Stimulated activated naive CD8-positive, alpha-beta T cell treated with anti-CD3 and anti-CD28 coated beads, Interleukin-15, amount 100 ng/mL, for 72 hours (primary cell): ENCODE data around the gene INPP5A.

ENCODE experiments used
- ATAC-seq: fragments of 150-1000 bp; cut with Tn5 transposase; 2 replicates; pipeline ENCODE4 v1.10.0; 2021; ENCODE audit warnings: mild to moderate bottlenecking, moderate library complexity
- DNase-seq, 2 donors: peaks; one replicate each; pipeline ENCODE4 v3.0.0; 2021 to 2022
- H3K27ac Mint-ChIP-seq, 2 donors: one replicate each; pipeline ENCODE4 v1.8.0; 2022; ENCODE audit warnings: mild to moderate bottlenecking in 2 of 2, mixed read lengths in 2 of 2, moderate library complexity in 2 of 2
- H3K27me3 Mint-ChIP-seq: one replicate; pipeline ENCODE4 v1.8.0; 2022; ENCODE audit warnings: mixed read lengths
- H3K4me1 Mint-ChIP-seq: one replicate; pipeline ENCODE4 v1.8.0; 2022; ENCODE audit warnings: mild to moderate bottlenecking, mixed read lengths
- H3K4me3 Mint-ChIP-seq, 2 donors: one replicate each; pipeline ENCODE4 v1.8.0; 2022; ENCODE audit warnings: mild to moderate bottlenecking in 2 of 2, mixed read lengths in 2 of 2, moderate library complexity in 1 of 2
- H3K9me3 Mint-ChIP-seq, 2 donors: one replicate each; pipeline ENCODE4 v1.8.0; 2022; ENCODE audit warnings: mixed read lengths in 2 of 2

INPP5A gene

DNA sequence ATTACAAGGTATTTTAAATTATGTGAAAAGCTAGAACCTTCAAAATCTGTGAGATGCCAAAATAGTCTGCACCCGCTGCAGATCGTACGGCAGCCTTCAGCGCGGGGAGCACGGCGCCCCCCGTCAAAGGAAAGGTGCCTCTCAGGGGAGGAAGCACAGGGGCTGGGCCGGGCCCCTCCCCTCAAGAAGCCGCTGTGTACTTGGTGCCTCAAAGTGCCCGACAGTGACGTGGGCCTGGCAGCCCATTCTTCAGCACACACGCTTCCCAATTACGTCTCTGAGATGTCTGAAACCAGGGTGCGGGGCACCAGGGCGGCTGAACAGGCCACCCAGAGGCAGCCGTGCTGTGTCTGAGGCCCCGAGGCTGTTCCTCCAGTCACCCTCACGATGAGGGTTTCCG lies 116.1 kb downstream of the INPP5A start:
- ATAC-seq, result no peak
- peaks cover 11% of the 10 kb centered on the region for H3K4me1 Mint-ChIP-seq
- no peak for DNase-seq
- H3K4me3 Mint-ChIP-seq, result no peak overlapping the region
- no peaks in the 10 kb centered on the region for H3K9me3 Mint-ChIP-seq
- H3K27ac Mint-ChIP-seq, result no peak overlapping the region
- no peaks in the 10 kb centered on the region for H3K27me3 Mint-ChIP-seq

DNA sequence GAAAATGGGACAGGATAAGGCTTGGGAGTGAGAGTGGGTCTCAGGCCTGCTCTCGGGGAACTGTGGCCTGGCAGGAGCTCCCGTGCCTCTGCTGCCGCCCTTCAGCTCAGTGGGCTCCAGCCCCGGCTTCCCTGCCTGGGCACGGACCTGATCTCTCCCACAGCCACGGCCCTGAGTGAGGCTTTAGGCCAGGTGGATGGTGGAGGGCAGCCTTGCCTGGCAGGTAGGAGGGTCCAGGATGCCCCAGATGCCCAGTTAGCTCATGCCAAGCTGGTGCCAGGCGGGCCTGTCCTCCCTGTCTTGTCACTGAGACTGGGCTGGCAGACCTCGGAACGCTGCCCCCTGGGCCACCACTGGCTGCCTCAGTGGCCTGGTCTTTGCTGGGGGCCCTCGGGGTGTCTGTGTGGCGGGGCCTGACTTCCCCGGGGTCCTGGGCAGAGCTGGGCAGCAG lies 116.6 kb downstream of the INPP5A start:
- H3K9me3 Mint-ChIP-seq, result no peaks in the 10 kb centered on the region
- ATAC-seq, result no peak
- no peak overlapping the region for H3K27ac Mint-ChIP-seq
- no peak overlapping the region for H3K4me3 Mint-ChIP-seq
- no peak for DNase-seq
- H3K4me1 Mint-ChIP-seq, result peaks cover 11% of the 10 kb centered on the region
- H3K27me3 Mint-ChIP-seq, result no peaks in the 10 kb centered on the region

DNA sequence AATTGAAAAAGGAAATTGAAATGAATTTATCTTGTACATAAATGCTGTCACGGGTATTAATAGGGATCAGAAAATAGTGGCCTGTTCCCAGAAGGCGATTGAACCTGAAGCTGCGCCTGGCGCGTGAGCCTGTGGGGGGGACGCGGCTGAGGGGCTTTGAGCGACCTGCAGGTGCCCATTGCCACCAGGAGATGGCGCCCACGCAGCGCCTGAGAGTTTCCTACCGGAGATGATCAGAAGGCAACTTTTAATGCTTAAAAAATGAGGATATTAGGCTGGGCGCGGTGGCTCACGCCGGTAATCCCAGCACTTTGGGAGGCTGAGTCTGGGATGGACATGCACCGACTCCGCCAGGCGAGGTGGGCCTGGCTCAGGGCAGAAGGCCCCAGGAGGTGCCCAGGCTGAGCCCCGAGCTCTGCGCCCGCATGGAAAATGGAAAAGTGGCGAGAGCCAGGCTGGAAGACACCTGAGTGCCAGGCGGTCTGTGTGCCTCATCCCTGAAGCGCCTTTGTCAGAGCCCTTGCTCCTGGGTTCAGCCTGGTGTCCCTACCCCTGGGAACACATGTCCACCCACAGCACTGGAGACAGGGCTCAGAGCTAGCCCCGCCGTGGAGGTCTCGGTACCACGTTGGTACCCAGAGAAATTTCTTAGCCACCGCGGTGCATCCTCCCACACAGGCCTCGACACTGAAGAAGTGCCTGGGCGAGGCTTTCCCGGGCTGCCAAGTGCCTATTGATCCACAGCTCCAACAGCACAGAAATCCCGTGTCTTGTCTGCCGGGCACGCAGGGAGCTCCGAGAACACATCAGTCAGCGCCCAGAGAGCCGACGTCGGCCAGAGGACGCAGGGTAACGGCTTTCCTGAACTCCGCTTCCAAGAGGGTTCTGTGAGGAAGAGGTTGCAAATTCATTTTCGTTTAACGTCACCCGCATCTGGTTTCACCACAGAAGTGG lies 117.4 kb downstream of the INPP5A start:
- DNase-seq (peak; percentile 53 to 58), ATAC-seq (peak; percentile 51)
- Mint-ChIP-seq H3K9me3 (no peaks in the 10 kb centered on the region), H3K27me3 (no peaks in the 10 kb centered on the region), H3K27ac (no peak overlapping the region), H3K4me1 (peaks cover 11% of the 10 kb centered on the region), H3K4me3 (no peak overlapping the region)

DNA sequence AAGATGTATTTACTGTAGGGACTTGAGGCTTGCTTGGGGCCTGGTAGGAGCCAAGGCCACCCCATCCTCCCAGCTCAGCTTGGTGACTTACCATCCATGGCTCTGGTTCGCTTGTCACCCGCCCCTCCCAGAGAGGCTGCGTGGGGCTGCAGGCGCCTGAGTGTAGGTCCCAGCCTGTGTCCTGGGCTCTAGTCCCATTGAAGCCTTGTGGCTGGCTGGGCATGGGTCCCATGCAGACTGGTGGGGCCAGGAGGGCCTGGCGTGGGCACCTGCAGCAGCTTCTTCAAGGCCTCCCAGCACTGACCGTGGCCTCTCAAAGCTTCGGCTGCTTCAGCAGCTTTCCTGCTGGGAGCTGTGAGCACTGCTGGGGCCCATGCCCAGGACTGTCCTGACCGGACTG lies 118.1 kb downstream of the INPP5A start:
- H3K27me3 Mint-ChIP-seq, result no peaks in the 10 kb centered on the region
- no peak for DNase-seq
- H3K4me3 Mint-ChIP-seq, result no peak overlapping the region
- ATAC-seq, result no peak
- no peak overlapping the region for H3K27ac Mint-ChIP-seq
- H3K4me1 Mint-ChIP-seq, result peaks cover 11% of the 10 kb centered on the region
- no peaks in the 10 kb centered on the region for H3K9me3 Mint-ChIP-seq

DNA sequence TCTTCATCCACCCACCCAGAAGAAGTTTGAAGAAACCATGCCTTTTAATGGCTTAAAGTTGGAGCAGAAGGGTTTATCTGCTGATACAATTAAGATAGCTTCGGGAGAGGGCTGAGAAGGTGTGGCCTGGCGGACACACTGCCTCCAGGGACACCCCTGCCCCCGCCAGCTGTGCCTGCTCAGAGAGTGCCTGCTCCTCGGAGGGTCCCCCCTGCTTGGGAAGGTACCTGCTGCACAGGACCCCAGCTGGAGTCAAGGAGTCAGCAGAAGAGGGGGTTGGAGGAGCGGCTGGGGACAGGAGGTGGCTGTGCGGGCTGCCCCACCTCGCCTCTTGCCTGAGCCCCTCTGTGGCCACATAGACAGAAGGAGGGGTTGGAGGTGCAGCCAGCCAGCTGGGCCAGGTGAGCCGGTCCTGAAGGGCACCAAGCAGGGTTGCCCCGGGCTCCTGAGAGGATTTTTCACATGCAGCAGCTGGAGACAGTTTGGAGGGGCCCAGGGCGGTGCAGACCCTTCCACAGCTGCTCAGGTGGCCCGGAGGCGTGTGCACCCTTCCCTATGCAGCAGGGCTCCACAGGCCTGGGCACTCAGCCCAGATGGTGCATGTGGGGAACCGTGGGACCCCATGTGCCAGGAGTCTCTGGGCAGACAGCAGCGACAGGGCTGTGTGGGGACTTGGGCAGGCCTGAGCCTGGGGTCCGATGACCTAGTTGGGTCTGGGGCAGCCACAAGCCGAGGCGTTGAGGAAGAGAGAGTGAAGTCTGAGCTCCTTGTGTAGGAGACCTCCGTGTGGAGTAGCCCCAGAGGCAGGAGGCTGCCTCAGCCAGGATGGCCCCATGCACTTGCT lies 118.9 kb downstream of the INPP5A start:
- H3K9me3 Mint-ChIP-seq, result no peaks in the 10 kb centered on the region
- peaks cover 8% of the 10 kb centered on the region for H3K4me1 Mint-ChIP-seq
- DNase-seq (no peak), ATAC-seq (no peak)
- peak overlapping the region in 1 of 2 donors; percentile 12 for H3K27ac Mint-ChIP-seq
- H3K4me3 Mint-ChIP-seq, result no peak overlapping the region
- no peaks in the 10 kb centered on the region for H3K27me3 Mint-ChIP-seq

DNA sequence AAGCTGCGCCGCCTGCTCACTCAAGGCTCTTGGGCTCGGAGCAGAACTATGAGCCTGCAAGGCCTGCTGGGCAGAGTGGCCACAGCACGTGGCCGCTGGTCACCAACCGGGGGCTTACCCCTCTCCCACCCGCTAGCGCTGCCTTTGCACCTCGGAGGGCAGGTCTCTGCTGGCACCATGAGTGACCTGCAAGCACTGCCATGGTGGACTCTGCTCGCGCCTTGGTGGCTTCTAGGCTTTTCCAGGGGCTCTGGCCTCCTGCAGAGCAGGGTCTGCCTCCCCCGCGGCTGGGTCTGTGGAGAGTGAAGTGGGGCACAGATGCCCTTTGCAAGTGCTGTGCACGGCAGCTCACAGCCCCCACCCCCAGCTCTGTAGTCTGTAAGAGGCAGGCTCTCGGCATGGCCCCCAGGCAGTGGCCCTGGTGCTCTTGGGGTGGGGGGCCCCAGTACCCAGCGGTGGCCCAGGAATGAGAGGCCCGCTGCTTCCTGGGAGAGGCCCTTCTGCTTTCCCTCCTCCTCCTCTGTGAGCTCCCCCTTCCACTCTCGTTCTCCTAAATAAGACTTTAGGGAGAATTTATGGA lies 119.6 kb downstream of the INPP5A start:
- DNase-seq (no peak), ATAC-seq (no peak)
- Mint-ChIP-seq H3K4me3 (no peak overlapping the region), H3K4me1 (peaks cover 6% of the 10 kb centered on the region), H3K27ac (no peak overlapping the region), H3K9me3 (no peaks in the 10 kb centered on the region), H3K27me3 (no peaks in the 10 kb centered on the region)

DNA sequence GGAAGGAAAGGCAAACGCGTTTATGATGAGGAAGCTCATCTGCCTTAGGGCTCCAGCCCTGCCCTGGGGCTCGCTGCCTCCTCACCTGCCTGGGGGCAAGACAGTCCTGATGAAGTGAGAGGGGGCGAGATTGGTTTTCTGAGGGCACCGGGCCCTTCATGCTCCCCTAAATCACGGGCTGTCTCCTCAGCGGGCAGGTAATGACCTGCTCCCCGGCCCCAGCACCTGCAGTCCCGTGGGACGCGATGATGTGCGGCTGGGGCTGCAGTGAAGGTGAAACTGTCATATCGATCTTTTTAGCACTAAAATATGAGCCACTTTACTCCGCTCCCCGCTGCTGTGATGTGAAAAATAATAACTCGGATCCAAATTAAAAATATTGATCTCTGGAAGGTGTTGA lies 120.2 kb downstream of the INPP5A start:
- Mint-ChIP-seq H3K27me3 (no peaks in the 10 kb centered on the region), H3K27ac (peak overlapping the region in 1 of 2 donors; percentile 78), H3K9me3 (no peaks in the 10 kb centered on the region), H3K4me3 (no peak overlapping the region), H3K4me1 (peaks cover 6% of the 10 kb centered on the region)
- no peak for ATAC-seq
- DNase-seq, result no peak

DNA sequence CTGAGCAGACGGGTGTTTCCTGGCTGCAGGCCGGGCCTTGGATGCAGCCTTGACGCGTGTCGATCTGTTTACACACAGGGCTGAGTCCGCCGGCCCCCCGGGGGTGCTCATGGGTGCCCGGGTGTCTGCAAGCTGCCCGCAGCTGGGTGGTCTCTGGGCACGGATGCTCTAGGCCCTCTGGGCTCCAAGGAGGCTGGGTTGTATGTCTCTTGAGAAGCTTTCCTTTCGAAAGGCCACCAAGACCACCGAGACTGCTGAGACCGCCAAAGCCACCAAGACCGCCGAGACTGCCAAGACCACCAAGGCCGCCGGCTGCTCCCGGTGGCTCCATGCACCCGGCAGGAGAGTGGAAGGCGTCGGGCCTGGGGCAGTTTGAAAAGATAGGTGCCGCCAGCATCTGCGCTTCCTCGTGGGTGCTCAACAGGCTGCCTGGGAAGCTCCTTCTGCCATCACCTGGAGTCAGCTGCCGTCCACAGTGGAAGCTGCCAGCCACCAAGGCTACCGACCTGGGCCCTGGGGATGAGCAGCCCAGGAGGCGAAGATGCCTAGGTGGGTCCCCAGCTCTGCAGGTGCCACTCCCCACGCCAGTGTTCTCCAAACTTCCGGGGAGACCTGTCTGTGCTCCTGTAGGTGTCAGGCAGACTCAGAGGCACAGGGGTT lies 121.1 kb downstream of the INPP5A start:
- H3K27me3 Mint-ChIP-seq, result no peaks in the 10 kb centered on the region
- ATAC-seq (no peak), DNase-seq (no peak)
- H3K27ac Mint-ChIP-seq, result peak overlapping the region in 1 of 2 donors; percentile 97
- no peak overlapping the region for H3K4me3 Mint-ChIP-seq
- no peaks in the 10 kb centered on the region for H3K9me3 Mint-ChIP-seq
- peaks cover 6% of the 10 kb centered on the region for H3K4me1 Mint-ChIP-seq

DNA sequence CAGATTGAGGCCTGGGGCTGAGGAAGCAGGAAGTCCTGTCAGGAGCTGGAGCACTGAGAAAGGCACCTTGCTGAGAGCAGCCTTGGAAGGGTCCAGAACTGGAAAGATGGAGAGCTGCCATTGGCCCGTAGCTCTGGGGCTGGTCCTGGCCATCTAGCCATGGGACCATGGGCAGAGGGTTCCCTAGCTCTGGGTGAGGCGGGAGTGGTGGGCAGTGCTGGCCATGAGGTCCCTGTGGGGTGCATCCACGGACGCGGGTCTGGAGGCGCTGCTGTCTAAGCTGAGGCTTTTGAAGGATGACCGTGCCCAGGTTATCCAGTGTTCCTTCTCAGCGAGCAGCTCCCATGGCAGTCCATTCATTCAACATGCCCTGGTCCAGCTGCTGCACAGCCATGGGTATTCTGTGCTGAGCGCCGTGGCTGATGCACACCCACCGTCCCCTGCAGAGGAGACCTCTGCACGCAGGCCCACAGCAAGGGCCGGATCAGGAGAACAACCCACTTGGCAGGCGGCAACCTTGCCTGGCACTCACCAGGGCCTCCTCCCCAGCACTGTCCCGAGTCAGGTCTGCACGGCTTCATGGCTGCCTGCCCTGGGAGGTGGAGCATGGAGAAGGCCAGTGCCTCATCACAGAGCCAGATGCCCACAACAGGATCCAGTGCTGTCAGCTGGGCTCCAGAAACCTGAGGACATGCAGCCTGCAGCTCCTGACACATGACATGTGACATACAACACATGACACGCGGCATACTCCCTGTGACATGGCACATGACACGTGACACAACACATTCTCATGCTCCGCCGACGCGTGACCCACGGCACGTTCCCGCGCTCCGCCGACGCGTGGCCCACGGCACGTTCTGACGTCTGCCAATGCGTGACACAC lies 121.9 kb downstream of the INPP5A start:
- ATAC-seq (peak; percentile 14), DNase-seq (no peak)
- Mint-ChIP-seq H3K4me1 (peaks cover 5% of the 10 kb centered on the region), H3K4me3 (no peak overlapping the region), H3K9me3 (no peaks in the 10 kb centered on the region), H3K27ac (no peak overlapping the region), H3K27me3 (no peaks in the 10 kb centered on the region)

DNA sequence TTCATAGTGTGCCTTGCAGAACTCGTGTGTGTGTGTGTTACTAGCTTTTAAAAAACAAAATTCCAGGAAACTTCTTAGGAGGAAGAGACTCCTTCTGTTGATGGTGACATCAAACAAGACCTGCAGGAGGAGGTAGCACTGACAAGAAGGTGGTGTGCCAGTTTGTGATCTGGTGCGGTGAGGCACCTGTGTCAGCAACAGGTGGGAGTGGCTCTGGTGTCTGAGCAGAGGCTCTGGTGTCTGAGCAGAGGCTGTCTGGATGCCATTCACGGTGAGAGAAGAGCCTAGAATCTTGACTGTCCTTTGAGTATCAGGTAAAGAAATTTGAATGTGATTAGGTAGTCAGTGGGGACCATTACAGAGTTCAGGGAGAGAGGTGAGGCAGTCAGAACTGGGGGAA lies 122.8 kb downstream of the INPP5A start:
- Mint-ChIP-seq H3K9me3 (no peaks in the 10 kb centered on the region), H3K27ac (no peak overlapping the region), H3K27me3 (no peaks in the 10 kb centered on the region), H3K4me3 (no peak overlapping the region), H3K4me1 (no peaks in the 10 kb centered on the region)
- DNase-seq (no peak), ATAC-seq (no peak)

DNA sequence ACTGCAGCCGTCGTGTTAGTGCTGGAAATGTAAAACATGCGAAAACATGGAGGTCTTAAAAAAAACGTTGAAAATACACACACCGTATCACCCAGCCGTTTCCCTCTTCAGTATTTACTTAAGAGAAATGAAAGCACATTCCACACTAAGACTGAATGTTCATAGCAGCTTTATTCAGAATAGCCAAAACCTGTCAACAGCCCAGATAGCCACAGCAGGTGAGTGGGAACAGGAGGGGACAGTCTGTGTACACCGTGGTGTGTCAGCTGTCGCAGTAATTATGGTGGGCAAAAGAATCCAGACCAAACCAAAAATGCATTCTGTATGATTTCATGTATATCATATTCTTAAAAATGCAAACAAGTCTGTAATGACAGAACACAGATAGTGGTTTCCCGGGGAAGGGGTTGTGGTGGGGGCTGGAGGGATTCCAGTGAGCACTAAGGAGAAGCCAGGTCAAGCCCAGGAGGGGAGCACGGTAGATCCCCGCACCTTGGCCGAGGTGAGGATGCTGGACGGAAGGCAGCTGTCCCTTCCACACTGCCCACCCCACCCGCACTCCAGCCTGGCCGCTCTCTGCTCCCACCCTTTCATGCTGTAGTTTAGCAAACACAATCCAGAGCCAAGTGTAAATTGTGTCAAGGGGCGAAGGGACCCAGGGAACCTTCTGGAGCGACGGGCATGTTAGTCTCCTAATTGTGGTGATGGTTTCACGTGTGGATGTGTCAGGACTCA lies 124.8 kb downstream of the INPP5A start:
- DNase-seq (no peak), ATAC-seq (no peak)
- H3K4me1 Mint-ChIP-seq, result peaks cover 12% of the 10 kb centered on the region
- no peaks in the 10 kb centered on the region for H3K27me3 Mint-ChIP-seq
- H3K9me3 Mint-ChIP-seq, result no peaks in the 10 kb centered on the region
- H3K4me3 Mint-ChIP-seq, result no peak overlapping the region
- no peak overlapping the region for H3K27ac Mint-ChIP-seq

DNA sequence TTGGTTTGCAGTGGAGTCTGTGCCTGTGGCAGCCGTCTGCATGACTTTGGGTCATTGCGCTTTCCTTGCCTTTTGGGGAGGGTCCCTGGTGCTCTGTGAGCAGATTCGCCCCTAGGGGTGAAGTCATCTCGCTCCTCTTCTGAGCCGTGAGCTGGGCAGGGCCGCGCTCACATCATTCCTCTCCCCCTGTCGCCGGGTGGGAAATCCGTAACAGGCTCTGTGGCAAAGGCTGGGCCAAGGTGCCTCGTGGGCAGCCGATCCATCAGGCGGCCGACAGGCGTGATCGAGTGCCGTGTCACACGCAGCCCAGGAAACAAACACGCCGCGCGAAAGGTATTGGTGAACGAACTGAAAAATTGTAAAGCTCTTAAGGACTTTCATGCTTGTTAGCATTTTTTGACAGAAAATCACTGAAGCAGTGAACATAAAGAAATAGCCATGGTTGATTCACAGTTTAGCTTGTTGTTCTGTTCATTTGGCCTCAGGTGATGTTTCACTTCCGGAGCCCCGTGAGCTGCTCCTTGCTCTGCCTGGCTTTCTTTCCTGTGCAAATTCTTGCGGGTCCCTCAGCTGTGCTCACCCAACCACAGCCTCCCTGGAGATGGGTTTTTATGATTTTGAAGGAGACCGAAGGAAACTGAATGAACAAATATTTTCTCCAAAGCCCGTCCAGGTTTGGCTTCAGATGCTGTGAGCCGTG lies 126.2 kb downstream of the INPP5A start:
- H3K27me3 Mint-ChIP-seq, result no peaks in the 10 kb centered on the region
- H3K4me3 Mint-ChIP-seq, result no peak overlapping the region
- DNase-seq, result no peak
- peaks cover 12% of the 10 kb centered on the region for H3K4me1 Mint-ChIP-seq
- H3K9me3 Mint-ChIP-seq, result no peaks in the 10 kb centered on the region
- H3K27ac Mint-ChIP-seq, result no peak overlapping the region
- no peak for ATAC-seq

DNA sequence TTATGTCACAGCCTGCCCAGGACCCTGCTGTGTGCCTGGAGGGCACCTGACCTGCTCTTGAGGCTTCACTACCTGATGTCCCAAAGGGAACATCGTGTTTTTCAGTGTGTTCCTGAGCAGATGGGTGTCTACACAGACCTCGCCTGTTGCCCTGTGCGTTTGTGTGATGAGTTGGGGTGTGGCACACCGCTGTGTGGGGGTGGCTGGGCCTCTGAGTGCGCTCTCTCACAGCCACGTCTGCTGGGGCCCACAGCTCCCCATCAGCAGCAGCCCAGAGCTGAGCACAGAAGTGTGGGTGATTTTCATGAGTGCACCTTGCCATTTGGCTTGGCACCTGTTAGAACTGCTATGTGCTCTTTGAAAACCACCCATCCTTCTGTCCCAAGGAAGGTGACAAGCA lies 126.8 kb downstream of the INPP5A start:
- no peak overlapping the region for H3K4me3 Mint-ChIP-seq
- no peak for DNase-seq

More for the DNA sequence above, 126.8 kb downstream of the INPP5A start:
- peaks cover 12% of the 10 kb centered on the region for H3K4me1 Mint-ChIP-seq
- H3K27ac Mint-ChIP-seq, result no peak overlapping the region
- no peak for ATAC-seq
- H3K27me3 Mint-ChIP-seq, result no peaks in the 10 kb centered on the region
- no peaks in the 10 kb centered on the region for H3K9me3 Mint-ChIP-seq
